Transverse colon (tissue), 3 donors: ENCODE results near the gene ATP9B.

ENCODE experiments used
- EP300 ChIP-seq: sonication (generic); formaldehyde crosslinking; IDR thresholded peaks from one replicate; pipeline ENCODE4 v1.6.1; 2017; ENCODE audit warnings: antibody characterized with exemption, low read depth
- TF ChIP-seq, protein P1 (sequence below), 5 experiments: fragments of 200-600 bp in 3 of 5; fragments of 450-650 bp in 2 of 5; sonication (generic) in 3 of 5; IDR thresholded peaks; 1 replicate in 2 of 5; 2 replicates in 3 of 5; pipeline ENCODE4 v1.5.1; 2016 to 2017; ENCODE audit warnings: antibody characterized with exemption in 5 of 5, inconsistent platforms in 3 of 5, mild to moderate bottlenecking in 2 of 5, moderate library complexity in 1 of 5

DNA sequence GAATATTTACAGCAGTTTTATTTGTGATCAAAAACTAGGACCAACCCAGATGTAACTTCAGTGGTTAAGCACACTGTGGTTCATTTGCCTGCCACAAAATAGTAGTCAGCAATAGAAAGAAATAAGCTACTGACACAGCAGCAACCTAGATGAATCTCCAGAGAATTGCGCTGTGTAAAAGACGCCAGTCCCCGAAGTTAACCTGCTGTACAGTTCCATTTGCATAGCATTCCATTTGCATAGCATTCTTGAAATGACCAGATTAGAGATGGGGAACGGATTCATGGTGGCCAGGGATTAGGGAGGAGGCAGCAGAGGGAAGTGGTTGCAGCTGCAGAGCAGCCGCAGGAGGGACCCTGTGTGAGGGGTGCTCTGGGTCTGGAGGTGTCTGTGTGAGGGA lies 287.2 kb downstream of the ATP9B start:
- TF ChIP-seq, protein P1, sequence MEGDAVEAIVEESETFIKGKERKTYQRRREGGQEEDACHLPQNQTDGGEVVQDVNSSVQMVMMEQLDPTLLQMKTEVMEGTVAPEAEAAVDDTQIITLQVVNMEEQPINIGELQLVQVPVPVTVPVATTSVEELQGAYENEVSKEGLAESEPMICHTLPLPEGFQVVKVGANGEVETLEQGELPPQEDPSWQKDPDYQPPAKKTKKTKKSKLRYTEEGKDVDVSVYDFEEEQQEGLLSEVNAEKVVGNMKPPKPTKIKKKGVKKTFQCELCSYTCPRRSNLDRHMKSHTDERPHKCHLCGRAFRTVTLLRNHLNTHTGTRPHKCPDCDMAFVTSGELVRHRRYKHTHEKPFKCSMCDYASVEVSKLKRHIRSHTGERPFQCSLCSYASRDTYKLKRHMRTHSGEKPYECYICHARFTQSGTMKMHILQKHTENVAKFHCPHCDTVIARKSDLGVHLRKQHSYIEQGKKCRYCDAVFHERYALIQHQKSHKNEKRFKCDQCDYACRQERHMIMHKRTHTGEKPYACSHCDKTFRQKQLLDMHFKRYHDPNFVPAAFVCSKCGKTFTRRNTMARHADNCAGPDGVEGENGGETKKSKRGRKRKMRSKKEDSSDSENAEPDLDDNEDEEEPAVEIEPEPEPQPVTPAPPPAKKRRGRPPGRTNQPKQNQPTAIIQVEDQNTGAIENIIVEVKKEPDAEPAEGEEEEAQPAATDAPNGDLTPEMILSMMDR (IDR thresholded peaks at IDR 0.05), result no peak
- no peak for TF ChIP-seq EP300
